HS-27A (cell line): ENCODE results near the gene ELFN1.

Experiments
- DNase-seq: peaks from one replicate; pipeline ENCODE4 v3.0.0-alpha.2; 2012; ENCODE audit warnings: low read depth, missing footprints

The ELFN1 gene

DNA sequence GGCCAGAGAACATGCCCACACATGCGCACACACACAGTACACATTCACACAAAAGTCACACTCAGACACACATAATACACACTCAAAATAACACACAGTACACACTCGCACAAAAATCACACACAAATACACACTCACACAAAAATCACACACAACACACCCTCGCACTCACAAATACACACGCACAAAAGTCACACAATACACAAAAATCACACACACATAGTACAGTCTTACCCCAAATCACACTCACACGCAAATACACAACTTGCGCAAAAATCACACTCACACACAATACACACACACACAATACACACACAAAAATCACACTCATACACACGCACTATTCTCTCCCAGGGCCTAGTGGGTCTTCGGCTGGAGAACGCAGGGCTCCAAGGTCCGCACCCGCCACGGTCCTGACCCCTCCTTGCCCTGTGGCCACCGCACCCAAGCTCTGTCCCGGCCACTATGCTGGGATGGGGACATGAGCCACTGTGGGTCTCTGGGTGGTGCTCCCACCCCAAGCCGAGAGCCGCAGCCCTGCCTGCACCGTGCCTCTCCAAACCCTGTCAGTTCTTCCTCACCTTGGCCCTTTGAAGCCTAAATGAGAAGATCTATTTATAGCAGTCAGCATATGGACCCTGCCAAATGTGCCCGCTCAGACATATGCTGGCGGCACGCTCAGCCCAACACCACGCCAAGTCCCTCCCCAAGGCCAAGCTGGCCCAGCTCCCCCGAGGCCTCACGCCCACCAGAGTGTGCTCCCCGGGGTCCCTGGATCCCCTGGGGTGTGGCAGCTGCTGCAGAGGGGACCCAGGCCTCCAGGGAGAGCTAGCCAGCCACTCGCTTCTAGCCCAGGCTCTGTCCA, 55.9 kb downstream of the ELFN1 start:
- DNase-seq: no peak

DNA sequence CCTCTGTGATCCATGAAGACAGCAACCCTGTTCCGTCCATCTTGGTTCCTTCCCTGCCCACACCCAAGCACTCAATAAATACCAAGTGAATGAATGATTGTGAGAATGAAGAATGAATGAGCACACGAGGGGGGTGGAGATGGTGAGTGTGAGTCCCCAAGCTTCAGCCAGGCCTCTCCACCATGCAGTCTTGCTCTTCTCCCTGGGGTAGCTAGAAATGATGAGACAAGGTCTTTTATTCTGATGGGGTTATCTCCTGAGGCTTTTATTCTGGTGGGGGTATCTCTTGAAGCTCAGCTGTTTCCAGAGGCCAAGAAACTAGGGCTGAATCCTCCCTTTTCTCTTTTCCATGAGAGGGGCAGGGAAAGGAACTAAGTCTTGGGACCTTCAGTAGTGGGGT, 57.0 kb downstream of the ELFN1 start:
- DNase-seq: no peak

- no peak for DNase-seq
Measured at GRCh38 chr7:1727812-1728570, 57.9 kb downstream of the ELFN1 start.

GRCh38 chr7:1729183-1729582, 59.1 kb downstream of the ELFN1 start:
- DNase-seq: no peak

DNA sequence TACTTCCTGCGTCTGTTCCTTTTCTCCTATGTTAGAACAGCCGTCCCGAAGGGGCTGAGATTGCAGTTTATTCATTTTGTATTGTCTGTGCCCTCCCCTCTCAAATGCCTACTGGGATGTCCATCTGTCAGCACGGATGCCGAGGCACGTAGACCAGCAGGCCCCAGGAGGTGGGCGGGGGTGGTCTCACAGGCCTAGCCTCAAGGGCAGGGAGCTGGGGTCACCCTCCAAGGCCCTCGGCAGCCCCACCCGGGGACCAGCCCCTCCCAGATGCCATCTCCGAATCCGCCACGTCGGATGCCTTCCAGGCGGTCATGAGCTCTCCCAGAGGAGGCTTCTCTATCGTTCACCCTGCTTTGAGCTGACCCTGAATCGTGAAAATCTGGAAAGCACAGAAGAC, 59.7 kb downstream of the ELFN1 start:
- no peak for DNase-seq

- DNase-seq: no peak
Measured at GRCh38 chr7:1732072-1732471, 62.0 kb downstream of the ELFN1 start.

GRCh38 chr7:1732645-1733044, 62.6 kb downstream of the ELFN1 start:
- no peak for DNase-seq

- DNase-seq: no peak
Measured at GRCh38 chr7:1733206-1733907, 63.3 kb downstream of the ELFN1 start.

DNA sequence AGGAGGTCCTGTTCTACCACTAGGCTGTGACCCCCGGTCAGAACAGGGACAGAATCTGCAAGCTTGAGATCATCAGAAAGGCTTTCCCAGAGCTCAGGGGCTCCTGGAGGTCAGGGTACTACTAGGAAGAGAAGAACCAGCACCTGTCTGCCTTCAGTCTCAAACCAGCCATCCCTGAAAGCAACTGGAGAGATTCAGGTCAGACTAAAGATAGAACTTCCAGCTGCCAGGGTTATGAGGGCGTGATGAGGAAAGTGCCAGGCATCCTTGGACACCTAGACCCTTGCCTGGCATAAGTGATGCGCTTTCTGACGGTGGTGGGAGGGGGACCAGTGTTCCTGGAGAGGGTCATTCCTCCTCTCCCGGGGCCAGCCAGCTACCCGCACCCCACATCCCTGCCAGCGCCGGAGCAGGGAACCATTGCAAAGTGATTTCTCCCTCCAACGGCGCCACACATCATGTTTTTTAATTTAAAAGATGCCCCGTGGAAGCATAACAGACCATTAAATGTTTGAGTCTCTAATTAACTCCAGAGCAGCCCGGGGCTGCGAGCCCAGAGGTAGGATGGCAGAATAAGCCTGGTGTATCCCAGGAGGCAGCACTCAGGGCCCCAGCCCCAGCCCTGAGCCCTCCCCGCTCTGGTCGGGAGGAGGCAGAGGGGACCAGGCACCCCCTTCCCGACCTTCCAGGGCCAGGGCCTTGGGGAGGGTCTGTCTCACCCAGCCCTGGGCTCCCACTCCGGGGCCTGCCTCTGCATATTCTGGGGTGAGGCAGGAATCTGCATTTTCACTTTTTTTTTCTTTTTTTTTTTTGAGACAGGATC, 64.0 kb downstream of the ELFN1 start:
- no peak for DNase-seq

DNA sequence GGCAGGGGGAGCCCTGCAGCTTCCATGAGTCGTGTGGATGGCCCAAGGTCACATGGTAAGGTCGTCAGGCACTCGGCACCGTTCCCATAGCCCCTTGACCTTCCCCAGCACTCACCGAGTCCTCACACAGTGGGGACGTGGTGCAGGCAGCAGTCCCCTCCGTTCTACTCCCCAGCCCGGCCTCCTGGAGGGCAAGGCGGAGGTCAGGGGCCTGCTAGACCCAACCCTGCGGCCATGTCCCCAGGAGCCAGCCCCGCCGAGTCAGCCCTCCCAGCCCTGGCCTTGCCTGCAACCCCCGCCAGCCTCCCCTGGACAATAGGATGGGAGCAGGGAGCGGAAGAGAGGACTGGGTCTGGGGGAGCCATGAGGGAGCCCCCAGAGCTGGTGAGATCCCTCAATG, 65.2 kb downstream of the ELFN1 start:
- DNase-seq: no peak

- DNase-seq: no peak
Measured at GRCh38 chr7:1735806-1736483, 65.9 kb downstream of the ELFN1 start.

GRCh38 chr7:1736484-1736817, 66.4 kb downstream of the ELFN1 start:
- DNase-seq: no peak

GRCh38 chr7:1736830-1737229, 66.8 kb downstream of the ELFN1 start:
- DNase-seq: no peak

- DNase-seq: no peak
Measured at GRCh38 chr7:1737523-1737922, 67.4 kb downstream of the ELFN1 start.

DNA sequence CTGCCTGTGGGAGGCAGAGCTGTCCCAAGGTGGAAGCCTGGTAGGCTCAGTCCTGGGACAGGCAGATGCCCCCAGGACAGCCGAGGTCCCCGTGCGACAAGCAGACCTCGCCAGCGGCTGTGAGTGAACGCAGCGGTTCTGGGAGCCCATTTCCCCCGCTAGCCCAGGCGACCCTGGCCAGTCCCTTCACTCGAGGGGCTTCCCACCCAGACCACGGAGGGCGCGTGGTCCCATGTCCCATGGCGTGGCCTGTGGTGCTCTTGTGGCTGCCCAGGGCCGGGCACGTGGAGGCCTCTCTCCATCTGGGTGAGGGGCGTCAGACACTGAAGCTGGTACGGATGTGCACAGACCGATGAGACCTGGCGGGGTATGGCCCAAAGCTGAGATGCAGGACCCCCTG, 67.9 kb downstream of the ELFN1 start:
- no peak for DNase-seq

GRCh38 chr7:1738511-1738910, 68.4 kb downstream of the ELFN1 start:
- no peak for DNase-seq

DNA sequence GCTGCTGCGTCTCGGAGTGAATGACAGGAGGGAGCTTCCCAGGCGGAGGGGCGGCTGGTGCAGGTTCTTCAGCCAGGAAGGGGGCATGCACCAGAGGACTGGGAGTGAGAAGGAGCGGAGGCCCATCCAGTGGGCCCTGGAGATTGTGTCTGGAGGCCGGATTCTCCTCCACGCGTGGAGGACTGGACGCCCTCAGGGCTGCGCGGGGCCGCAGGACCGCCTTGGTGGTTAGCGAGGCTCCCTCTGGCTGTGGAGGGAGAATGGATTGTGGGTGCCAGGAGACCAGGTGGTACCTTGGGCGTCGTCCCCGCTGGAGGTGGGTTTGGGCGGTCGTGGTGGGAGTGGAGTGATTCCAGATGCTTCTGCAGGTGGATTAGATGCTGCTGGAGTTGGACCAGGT, 68.9 kb downstream of the ELFN1 start:
- no peak for DNase-seq

- DNase-seq: no peak
Measured at GRCh38 chr7:1739593-1739992, 69.5 kb downstream of the ELFN1 start.

DNA sequence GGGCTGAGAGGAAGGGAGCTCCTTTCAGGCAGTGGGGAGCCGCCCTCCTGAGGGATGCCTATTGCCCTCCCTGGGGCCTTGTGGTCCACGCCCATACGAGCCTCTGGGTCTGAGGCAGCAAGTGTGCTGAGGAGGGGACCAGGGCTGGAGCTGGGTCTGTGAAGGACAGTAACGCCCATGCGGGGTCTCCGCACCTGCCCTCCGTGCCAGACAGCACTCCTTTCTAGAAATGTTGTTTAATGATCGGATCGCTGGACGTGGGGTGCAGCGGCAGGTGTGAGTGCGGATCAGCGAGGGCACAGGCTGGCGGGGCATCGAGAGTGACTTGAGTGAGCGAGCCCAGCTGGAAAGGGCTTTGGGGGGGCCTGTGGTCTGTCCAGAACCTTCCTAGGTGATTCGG, 70.1 kb downstream of the ELFN1 start:
- DNase-seq: no peak

DNA sequence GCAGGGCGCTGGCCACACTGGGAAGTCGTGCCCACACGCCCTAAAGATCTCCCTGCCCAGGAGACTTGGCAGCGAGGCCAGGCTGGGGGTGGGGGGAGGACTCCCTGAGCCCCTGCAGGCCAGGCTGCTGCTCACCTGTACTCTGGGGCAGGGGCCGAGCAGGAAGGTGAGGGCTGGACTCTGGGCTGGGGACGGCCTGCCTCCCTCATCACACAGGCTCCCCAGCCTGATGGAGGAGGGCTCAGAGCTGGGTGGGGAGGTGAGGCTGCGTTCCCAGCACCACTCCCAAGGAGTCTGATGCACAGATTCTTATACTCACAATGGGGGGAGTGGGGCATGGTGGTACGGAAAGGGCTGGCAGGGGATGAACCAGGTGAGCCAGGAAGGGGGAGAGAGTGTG, 71.2 kb downstream of the ELFN1 start:
- no peak for DNase-seq

GRCh38 chr7:1741751-1742554, 71.9 kb downstream of the ELFN1 start:
- no peak for DNase-seq
